HG03571 (cell line): ENCODE data around the gene SLBP.
A peak's percentile ranks its signal among the peaks of the same experiment; 100 is the strongest.

Experiments used
- ATAC-seq: cut with Tn5 transposase; IDR thresholded peaks from one replicate; pipeline ENCODE4 v1.9.1; 2021; ENCODE audit not compliant: unreplicated experiment

The SLBP gene

DNA sequence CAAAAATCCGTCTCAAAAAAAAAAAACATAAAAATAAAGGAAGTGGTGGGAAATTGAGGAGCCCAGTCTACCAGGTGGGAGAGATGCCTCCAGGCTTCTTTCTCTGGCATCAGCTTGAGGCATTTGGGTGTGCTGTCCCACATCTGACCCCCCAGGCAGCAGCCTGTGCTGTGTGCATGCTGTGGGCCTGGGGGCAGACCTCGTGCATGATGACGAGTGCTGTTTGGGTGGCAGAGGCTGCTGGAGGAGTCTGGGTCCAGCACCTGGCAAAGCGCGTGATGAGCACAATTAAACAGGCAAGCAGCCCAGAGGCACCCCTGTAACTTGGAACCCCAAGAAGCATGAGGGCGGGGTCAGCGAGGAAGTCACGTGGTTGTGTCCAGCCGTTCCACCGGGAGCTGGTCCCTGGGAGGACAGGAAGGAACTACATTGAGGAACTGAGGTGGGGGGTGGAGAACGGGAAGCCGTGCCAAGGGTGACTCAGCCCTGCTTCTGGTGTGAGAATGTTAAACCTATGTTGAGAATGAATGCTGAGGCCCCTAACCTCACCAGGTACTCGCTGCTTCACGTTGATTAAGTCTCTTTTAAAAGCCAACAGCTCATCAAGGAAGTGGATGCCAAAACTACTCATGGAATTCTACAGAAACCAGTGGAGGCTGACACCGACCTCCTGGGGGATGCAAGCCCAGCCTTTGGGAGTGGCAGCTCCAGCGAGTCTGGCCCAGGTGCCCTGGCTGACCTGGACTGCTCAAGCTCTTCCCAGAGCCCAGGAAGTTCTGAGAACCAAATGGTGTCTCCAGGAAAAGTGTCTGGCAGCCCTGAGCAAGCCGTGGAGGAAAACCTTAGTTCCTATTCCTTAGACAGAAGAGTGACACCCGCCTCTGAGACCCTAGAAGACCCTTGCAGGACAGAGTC lies 15.3 kb upstream of the SLBP start:
- ATAC-seq: no peak

DNA sequence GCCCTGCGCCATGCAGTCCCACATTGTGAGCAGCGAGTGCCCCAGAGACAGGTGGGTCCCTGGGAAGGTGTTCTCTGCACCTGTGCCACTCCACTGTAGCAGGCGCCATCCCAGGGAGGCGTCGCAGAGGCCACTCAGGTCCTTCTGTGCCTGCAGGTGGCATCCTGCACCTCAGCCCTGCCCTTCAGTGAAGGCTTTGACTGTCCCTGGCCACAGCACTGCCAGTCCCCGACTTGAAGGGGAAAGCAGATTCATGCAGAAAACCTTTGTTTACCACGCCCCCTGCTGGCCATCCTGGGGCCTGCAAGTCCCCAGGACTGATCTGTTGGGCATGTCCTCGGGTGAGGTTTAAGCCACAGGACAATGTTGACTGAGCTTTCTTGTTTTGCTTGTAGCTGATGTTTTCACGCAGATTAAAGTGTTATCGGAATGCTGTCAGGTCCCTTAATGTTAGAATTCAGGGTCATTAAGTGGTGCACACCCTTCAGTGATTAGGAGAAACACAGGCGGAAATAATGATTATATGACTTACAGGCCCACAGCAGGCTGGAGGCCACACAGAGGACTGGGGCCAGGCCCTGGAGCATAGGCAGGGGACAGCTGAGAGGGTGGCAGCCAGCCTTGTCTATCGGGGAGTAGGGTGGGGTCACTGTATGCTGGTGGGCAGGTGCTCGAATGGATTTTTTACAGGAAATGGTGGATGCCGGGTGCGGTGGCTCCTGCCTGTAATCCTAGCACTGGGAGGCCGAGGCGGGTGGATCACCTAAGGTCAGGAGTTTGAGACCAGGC lies 14.2 kb upstream of the SLBP start:
- no peak for ATAC-seq

DNA sequence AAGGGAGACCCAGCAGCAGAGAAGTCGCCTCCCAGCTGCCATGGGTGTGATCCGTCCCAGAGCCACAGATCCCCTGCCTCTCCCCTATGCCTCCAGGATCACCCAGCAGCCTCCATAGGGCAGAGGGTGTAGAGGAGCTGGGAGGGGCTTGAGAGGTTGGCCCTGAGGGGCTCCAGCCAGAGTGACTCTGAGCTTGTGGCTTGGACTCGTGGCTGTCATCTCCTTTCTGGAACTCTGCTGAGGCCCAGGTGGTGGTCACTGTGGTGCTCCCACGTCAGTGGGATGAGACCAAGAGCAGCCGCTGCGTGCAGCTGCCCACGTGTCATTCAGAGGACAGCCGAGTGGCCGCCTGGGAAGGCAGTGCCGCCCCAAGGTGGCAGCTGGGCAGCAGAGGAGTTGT lies 13.4 kb upstream of the SLBP start:
- ATAC-seq: no peak

DNA sequence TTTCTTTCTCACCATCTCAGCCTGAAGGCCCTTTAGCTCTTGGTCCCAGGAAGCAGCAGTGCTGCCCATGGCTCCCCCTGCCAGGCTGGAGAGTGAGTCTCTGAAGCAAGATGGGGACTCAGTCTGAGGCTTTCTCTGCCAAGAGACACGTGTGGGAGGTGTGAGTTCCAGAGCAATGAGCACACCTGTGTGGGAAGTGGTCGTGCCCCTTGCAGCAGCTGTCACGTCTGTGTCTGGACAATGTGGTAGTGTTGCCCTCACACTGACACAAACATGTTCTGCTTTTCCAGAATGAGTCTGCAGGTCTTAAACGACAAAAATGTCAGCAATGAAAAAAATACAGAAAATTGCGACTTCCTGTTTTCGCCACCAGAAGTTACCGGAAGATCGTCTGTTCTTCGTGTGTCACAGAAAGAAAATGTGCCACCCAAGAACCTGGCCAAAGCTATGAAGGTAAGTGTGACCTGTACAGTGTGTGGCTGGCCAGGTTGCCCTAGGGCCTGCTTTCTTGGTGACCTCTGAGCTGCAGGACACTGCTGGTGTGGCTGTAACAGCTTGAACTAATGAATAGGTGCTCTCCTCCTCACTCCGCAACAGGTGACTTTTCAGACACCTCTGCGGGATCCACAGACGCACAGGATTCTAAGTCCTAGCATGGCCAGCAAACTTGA lies 11.1 kb upstream of the SLBP start:
- no peak for ATAC-seq

DNA sequence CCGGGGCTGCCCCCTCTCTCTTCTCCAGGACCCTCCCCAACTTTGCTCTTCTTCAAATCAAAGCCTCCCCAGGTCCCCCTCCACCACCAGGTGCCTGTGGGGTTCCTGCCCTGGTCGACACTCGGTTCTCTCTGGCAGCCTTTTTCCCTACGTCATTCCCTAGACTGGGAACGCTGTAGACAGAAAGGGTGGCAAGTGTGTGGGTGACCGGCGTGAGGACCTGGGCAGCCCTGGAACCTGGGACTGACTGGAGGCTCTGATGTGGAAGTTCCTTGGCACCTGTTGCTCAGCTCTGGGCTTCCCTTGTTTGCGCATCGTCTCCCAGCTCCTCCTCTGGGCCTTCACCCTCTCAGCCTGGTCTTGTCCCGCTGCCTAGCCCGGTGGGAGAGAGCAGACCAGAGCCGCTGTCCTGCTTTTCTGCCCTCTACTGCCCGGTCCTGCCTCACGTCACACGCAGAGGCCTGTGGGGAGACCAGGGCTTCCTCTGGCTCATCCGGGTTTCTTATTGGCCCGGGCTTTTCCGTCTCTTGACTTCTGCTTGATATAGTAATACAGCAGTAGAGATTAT lies 10.5 kb upstream of the SLBP start:
- no peak for ATAC-seq

DNA sequence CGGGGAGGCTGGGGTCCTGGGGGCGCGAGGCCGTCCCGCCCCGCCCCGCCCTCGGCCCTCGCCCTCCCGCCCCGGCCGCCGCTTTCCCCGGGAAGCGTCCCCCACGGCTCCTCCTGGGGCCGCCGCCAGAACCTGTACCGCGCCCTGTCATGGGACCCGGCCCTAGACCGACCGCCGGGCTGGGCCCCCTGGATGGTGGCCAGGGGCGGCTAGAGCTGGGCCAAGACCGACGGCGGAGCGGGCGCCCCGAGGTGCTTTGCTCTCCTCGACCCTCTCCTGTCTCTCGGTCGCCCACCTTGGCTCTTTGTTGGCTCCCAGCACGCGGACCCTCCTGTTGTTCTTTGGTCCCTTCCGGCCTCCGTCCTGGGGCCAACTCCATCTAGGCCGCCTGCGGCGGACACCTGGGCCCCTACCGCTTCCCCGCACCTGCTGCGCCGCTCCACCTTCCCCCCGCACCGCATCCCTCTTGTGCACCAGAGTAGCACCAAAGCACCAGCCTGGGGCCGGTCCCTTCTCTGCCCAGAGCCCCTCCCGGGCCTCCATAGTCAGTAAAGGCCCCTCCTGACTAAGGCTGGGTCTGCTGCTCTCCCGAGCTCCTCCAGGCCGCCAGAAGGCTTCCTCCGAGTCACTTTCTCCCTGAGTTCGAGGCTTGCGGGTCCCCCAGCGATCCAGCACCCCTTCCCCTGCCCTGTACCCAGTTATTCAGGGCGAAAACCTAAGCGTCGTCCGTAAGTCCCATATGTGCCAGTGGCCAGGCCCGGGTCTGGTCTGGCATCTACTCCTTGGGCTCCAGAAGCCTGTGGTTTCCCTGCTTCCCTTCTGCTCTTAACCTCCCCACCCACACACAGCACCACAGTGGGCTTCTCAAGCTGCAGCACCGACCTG lies 9.8 kb upstream of the SLBP start:
- peak; percentile 3 for ATAC-seq

DNA sequence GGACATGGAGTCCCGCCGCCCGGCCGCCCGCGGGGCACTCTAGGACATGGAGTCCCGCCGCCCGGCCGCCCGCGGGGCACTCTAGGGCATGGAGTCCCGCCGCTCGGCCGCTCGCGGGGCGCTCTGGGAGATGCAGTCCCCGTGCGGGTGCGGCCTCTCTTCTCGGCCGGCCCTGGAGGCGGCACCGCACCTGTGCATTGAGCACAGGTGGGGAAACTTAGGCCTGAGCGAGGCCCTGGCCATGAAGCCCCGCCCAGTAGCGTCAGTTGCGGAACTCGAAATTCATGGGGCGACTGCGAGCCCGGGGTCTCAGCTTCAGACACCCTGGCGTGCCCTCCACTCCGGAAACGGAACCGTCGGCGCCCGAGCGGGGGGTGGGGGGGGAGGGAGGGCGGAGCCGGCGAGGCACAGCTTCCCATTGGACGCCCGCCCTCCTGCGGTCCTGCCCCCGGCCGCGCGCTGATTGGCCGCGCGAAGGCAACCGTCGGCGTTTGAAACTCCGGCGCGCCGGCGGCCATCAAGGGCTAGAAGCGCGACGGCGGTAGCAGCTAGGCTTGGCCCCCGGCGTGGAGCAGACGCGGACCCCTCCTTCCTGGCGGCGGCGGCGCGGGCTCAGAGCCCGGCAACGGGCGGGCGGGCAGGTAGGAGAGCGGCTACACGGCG lies 9.0 kb upstream of the SLBP start, which contains the start of the genes TACC3 and TMEM129:
TSS of gene TACC3 (plus strand) at position 519 of the 663 bp plus-strand sequence. CDS start 1,901 bp downstream, outside the sequence.
TSS of gene TMEM129 (minus strand) at position 321 of the 663 bp plus-strand sequence. CDS start 486 bp downstream, outside the sequence.
- peak; percentile 70 for ATAC-seq

DNA sequence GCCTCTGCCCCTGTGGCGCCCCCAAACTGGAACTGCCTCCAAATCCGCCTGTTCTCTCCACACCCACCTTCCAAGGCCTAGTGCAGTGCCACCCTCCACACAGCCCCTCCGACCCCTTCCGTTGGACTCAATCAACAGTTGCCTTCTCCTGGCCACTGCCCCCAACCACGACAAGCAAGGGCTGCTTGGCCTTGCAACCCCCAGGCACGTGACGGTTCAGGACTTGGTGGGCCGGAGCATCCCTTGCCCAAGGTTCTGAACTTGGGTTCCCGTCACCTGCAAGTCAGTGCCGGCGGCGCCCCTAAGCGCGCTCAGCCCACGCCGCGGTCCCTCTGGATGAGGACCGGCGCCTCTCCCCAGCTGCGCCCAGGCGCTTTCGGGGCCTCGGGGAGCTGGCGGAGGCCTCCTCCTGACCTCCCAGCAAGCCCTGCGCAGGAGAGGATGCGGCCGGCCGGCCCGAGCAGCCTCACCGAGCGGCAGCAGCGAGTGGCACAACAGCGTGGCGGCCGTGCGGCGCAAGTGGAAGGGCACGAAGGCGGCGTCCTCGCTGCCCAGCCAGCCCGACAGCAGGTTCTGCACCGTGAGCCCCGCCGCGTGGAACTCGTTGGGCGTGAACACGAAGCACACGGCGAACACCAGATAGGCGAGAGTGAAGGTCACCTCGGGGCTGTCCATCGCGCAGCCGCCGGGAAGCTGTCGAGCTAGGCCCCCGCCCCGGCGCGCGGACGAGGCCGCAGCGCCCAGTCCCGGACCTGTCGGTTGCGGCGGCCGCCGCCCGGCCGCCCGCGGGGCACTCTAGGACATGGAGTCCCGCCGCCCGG lies 8.3 kb upstream of the SLBP start:
- ATAC-seq: peak; percentile 9

DNA sequence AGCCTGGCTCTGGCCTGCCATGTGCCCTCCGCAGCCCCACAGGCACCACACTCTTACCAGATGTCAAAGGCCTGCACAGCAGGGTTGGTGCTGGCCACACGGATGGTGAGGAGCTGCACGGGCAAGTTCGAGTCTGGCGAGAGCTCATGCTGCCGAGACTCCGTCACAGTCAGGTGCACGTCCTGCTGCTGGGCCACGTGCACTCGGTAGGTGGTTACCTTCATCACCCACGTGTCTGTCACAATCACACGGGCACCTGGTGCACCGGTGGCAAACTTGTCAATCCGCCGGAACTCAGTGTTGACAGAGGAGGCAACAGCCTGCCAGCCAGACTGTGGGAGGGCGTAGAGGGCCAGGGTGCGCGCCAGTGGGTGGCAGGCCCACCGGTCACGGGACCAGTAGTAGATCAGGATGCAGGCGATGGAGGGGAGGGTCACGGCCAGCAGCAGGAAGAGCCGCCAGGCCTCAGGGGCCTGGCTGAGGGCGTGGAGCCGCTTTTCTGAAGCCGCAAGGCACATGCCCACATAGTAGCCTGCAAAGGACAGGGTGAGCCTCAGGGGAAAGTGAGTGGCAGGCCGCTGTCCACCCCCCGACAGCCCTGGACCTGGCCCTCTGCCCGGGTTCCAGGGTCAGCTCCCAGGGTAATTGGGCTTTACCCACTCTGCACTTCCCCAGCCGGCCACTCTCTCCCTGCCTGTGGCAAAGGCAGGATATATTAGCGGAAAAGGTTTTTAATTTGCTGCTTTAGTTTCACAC lies 6.2 kb upstream of the SLBP start:
- no peak for ATAC-seq

DNA sequence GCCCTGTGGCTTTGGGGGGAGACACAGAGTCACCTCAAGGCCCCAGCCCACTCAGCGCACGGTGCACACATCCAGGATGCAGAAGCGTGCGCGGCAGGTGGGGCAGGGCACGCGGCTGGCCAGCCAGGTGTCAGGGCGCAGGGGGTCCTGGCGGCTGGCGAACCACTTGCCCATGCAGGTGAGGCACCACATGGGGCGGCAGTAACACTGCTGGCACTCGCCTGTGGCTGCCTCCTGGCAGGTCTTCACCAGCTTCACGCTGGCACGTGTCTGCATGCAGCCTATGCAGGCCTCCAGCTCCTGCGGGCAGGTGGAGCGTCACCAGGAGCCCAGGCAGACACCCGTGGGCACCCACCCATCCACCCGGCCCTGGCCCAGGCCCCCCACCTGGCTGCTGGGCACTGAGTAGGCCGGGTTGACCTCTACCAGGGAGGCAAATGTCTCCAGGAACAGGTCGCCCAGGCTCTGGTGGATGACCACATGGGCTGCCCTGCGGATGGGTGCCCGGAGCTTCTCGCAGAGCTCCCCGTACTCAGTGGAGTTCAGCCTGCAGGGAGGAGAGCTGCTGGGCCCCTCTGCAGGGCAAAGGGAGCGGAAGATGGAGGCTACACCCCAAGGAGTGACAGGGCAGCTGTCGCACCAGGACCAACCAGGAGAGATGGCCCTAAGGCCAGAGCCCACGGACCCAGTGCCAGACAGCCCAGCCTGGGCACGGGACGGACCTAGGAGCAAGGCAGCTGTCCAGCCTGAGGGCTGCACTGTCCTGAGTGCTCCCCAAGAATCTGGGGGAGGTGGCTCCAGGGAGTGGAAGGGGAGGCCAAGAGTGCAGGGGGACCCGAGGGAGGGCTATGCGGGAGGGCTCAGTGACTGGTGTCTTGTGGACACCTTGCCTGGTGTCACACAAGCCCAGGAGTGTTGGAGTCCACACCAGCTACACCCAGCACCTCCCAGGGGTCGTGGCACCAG lies 5.3 kb upstream of the SLBP start:
- ATAC-seq: no peak

DNA sequence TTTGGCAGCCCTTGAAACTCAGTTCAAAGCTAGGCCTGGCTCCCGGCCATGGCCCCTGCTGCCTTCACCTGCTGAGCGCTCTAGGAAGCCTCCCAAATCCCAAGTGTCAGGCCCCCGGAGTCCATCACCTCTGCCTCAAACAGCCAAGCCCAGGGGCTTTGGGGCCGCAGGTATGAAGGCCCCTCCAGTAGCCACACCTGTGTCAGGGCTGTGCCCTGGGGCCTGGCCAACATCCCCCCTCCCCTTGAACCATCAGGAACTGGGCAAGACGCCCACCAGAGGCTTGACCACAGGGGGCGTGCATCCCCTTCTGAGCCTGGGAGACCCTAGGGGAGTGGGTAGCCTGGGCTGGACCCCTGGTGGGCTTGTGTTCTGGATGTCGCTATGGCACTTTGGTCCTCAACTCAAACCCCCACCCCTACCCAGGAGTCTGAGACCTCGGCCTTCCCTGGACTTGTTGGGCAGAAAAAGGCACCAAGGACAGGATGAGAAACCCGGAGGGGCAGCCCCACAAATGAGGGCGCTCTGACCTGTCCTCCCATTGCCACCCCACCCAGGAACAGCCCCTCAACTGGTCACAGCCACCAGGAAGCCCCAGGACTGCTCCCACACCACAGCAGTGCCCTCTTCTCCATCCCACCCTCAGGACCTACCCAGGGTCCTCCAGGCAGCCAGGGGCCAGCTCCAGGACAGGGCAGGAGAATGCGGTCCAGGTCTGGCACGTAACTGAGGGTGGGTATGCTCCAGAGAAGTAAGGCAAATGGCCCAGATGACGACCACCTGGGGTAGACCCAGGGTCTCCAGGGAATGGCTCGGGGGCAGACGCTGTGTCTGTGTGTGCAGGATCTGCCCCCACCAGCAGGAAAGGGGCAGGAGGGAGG lies 4.2 kb upstream of the SLBP start:
- no peak for ATAC-seq

DNA sequence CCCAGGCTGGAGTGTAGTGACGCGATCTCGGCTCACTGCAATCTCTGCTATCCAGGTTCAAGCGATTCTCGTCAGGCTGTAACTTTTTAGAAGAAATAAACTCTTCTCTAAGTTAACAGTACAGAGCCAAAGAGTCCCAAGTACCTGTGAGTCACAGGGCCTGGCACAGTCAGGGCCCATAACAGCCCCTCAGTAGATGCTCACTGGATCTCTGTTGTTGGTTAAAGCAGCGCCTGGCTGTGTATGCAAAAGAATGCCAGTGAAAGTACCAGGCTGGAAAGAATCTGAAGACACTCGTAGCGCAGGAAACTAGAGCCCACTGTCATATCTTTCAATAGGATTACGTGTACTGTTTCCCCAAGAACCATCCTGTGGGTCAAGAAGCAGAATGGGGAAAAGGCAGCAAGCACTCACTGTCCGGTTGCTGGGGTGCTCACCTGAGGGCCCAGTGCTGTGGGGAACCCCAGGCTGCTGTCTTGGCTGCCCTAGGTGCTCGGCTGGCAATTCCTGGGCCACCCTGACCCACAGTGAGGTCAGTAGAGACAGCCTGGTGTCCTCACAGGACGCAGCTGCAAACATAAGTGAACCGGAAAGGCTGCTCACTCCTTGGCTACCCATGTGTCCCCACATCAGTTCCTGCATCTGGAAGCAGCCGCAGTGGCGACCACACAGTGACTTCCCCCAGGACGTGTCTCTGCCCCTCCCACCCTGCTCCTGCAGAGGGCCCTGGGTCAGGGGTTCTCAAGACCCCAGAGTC lies 3.1 kb upstream of the SLBP start:
- no peak for ATAC-seq

DNA sequence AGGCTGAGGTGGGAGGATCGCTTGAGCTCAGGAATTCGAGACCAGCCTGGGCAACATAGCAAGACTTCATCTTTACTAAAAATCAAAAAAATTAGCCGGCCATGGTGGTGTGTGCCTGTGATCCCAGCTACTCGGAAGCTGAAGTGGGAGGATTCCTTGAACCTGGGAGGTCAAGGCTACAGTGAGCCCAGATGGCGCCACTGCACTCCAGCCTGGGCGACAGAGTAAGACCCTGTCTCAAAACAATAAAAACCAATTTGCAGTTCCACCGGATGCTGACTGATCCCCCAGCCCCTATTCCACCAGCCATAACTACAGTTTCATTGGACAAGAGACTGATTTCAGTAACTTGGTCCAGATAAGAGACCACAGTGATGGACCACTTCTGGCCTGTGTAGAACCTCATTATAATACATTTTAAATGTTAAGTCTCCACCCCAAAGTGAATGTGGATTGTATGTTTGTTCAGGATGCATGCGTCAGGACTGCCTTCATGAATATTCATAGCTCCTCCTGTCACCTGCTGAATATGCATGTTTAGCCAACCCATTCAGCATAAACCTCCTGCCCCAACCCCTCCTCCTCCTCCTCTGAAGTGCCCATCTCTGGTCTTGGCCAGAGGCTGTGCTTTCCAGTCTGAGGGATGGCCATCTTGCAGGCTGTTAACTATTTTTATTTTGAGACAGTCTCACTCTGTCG lies 2.3 kb upstream of the SLBP start:
- ATAC-seq: no peak
